NCI-H2107 treated with DMSO at 0.1 percent for 48 hours (cell line): Measurements from ENCODE around the gene PWP1.

Experiments used
- DNase-seq: peaks from one replicate; lab custom pipeline; 2025; ENCODE audit not compliant: unreplicated experiment; lab: John Stamatoyannopoulos, UW

Gene PWP1

GRCh38 chr12:107732365-107732764 is 46.8 kb downstream of the PWP1 start:
- no peak for DNase-seq

GRCh38 chr12:107734139-107734538 is 48.5 kb downstream of the PWP1 start:
- no peak for DNase-seq

- DNase-seq: no peak
Observed at GRCh38 chr12:107735763-107736162, 50.2 kb downstream of the PWP1 start.

GRCh38 chr12:107736914-107737313 is 51.3 kb downstream of the PWP1 start:
- no peak for DNase-seq

- DNase-seq: peak; percentile 53
Observed at GRCh38 chr12:107748472-107748871, 62.9 kb downstream of the PWP1 start.

DNA sequence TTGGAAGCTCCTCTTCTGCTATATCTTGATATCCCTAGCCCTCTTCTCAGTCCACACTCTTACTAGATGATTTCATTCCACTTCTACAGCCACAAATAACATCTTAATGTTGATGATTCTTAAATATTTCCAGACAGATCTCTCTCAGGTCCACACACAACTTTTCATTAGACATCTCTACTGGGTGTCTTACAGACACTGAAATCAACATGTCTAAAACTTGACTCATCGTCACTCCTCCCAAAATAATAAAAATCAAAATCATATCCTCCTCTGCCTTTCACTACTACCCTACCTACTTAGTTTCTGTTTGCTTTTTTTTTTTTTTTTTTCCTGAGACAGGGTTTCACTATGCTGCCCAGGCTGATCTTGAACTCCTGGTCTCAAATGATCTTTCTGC is 63.5 kb downstream of the PWP1 start:
- no peak for DNase-seq

- DNase-seq: peak; percentile 48
Observed at GRCh38 chr12:107759410-107759809, 73.8 kb downstream of the PWP1 start.

- DNase-seq: peak; percentile 18
Observed at GRCh38 chr12:107760207-107760808, 74.7 kb downstream of the PWP1 start.

GRCh38 chr12:107760809-107761501 is 75.4 kb downstream of the PWP1 start, which contains the start of gene PRDM4:
PRDM4 (minus strand) TSS chr12:107761137; CDS start chr12:107760515, 622 bp downstream.
- peak; percentile 81 for DNase-seq

DNA sequence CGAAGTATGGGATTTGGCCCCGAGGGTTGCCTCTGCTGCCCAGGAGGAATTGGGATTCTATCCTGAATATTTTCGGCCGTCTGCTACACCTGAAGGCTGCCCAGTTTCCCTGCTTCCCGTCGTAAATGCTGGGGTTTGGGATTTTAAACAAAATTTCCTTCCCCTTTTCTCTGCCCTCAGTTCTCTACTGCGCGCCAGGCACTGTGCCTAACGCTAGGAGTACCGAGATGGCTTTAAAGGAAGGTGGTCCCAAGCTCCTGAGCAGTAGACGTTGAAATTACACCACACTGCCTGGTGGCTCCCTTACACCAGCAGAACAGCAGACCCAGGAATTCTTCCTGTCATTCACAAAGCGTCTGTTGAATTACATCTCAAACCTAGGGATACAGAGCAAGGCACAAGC is 75.9 kb downstream of the PWP1 start:
- no peak for DNase-seq
